H9 (cell line): ENCODE data around the gene AKT1S1. TPM values are rescaled to one million over a fixed set of nuclear protein-coding genes. Genes with fewer than 3 reads are reported as not detected.

ENCODE experiments used
- DNase-seq: peaks from one replicate; pipeline ENCODE4 v3.0.0-alpha.2; 2017
- H2AFZ ChIP-seq: one replicate; pipeline ENCODE4 v1.6.1; 2013; ENCODE audit warnings: mild to moderate bottlenecking, low read length, control low read depth, moderate library complexity
- H2AK5ac ChIP-seq: 2 replicates; pipeline ENCODE4 v1.6.1; 2013; ENCODE audit warnings: low read length, control low read depth, mixed read lengths; ENCODE audit not compliant: insufficient read length
- H2BK120ac ChIP-seq: one replicate; pipeline ENCODE4 v1.6.1; 2013; ENCODE audit warnings: low read depth, mild to moderate bottlenecking, low read length, control low read depth, inconsistent platforms; ENCODE audit not compliant: poor library complexity, severe bottlenecking
- H2BK12ac ChIP-seq: 2 replicates; pipeline ENCODE4 v1.6.1; 2013; ENCODE audit warnings: low read length, control low read depth, mixed read lengths, low read depth; ENCODE audit not compliant: insufficient read length
- H2BK15ac ChIP-seq: 2 replicates; pipeline ENCODE4 v1.6.1; 2013; ENCODE audit warnings: low read depth, low read length, control low read depth
- H2BK20ac ChIP-seq: one replicate; pipeline ENCODE4 v1.6.1; 2013; ENCODE audit warnings: low read depth, mild to moderate bottlenecking, low read length, control low read depth, inconsistent platforms; ENCODE audit not compliant: poor library complexity, severe bottlenecking
- H2BK5ac ChIP-seq: 2 replicates; pipeline ENCODE4 v1.6.1; 2013; ENCODE audit warnings: low read length, control low read depth, mixed read lengths; ENCODE audit not compliant: insufficient read length
- H3K14ac ChIP-seq: 2 replicates; pipeline ENCODE4 v1.6.1; 2013; ENCODE audit warnings: low read length, control low read depth; ENCODE audit not compliant: insufficient read depth
- H3K18ac ChIP-seq: 2 replicates; pipeline ENCODE4 v1.6.1; 2013; ENCODE audit warnings: low read depth, mild to moderate bottlenecking, mixed read lengths, low read length, control low read depth; ENCODE audit not compliant: insufficient read length
- H3K23ac ChIP-seq: 2 replicates; pipeline ENCODE4 v1.6.1; 2013; ENCODE audit warnings: low read length, control low read depth, mixed read lengths, low read depth; ENCODE audit not compliant: insufficient read length
- H3K23me2 ChIP-seq: 2 replicates; pipeline ENCODE4 v1.6.1; 2013; ENCODE audit warnings: low read depth, mild to moderate bottlenecking, mixed read lengths, low read length, control low read depth; ENCODE audit not compliant: insufficient read length, poor library complexity, severe bottlenecking
- H3K27ac ChIP-seq: 2 replicates; pipeline ENCODE4 v1.5.1; 2013; ENCODE audit warnings: low read length, control low read depth, mixed read lengths, low read depth; ENCODE audit not compliant: insufficient read length
- H3K27me3 ChIP-seq: 2 replicates; pipeline ENCODE4 v1.6.1; 2013; ENCODE audit warnings: low read length, control low read depth, inconsistent platforms; ENCODE audit not compliant: insufficient read depth
- H3K4ac ChIP-seq: 2 replicates; pipeline ENCODE4 v1.6.1; 2013; ENCODE audit warnings: low read depth, mild to moderate bottlenecking, control low read depth, inconsistent platforms, low read length, moderate library complexity
- H3K4me1 ChIP-seq: 2 replicates; pipeline ENCODE4 v1.6.1; 2013; ENCODE audit warnings: low read length, control low read depth, inconsistent platforms; ENCODE audit not compliant: insufficient read depth
- H3K4me2 ChIP-seq: 2 replicates; pipeline ENCODE4 v1.6.1; 2013; ENCODE audit warnings: low read length, control low read depth, mixed read lengths; ENCODE audit not compliant: insufficient read length, insufficient read depth
- H3K56ac ChIP-seq: 2 replicates; pipeline ENCODE4 v1.6.1; 2013; ENCODE audit warnings: low read depth, mild to moderate bottlenecking, mixed read lengths, low read length, control low read depth; ENCODE audit not compliant: insufficient read length
- H3K79me1 ChIP-seq: 2 replicates; pipeline ENCODE4 v1.6.1; 2013; ENCODE audit warnings: low read depth, mild to moderate bottlenecking, moderate library complexity, low read length, control low read depth, inconsistent platforms; ENCODE audit not compliant: insufficient read depth, poor library complexity, severe bottlenecking
- H3K79me2 ChIP-seq: 2 replicates; pipeline ENCODE4 v1.6.1; 2013; ENCODE audit warnings: low read length, control low read depth, inconsistent platforms; ENCODE audit not compliant: insufficient read depth
- H3K9ac ChIP-seq: 2 replicates; pipeline ENCODE4 v1.6.1; 2013; ENCODE audit warnings: low read length, control low read depth, mixed read lengths; ENCODE audit not compliant: insufficient read length; ENCODE audit errors: extremely low read depth
- H3K9me3 ChIP-seq: one replicate; pipeline ENCODE4 v1.6.1; 2013; ENCODE audit warnings: low read depth, low read length, inconsistent platforms; ENCODE audit not compliant: control insufficient read depth
- H3T11ph ChIP-seq: one replicate; pipeline ENCODE4 v1.6.1; 2013; ENCODE audit warnings: mild to moderate bottlenecking, low read length, control low read depth, inconsistent platforms
- H4K20me1 ChIP-seq: one replicate; pipeline ENCODE4 v1.6.1; 2013; ENCODE audit not compliant: control insufficient read depth, insufficient read length, insufficient read depth
- H4K5ac ChIP-seq: 2 replicates; pipeline ENCODE4 v1.6.1; 2013; ENCODE audit warnings: low read depth, mild to moderate bottlenecking, mixed read lengths, low read length, control low read depth; ENCODE audit not compliant: insufficient read length
- H4K8ac ChIP-seq: replicated peaks from 2 replicates; pipeline ENCODE4 v1.6.1; 2013; ENCODE audit warnings: low read length, control low read depth, mixed read lengths, low read depth; ENCODE audit not compliant: insufficient read length
- H4K91ac ChIP-seq: 2 replicates; pipeline ENCODE4 v1.6.1; 2013; ENCODE audit warnings: low read depth, mild to moderate bottlenecking, moderate library complexity, mixed read lengths, low read length, control low read depth; ENCODE audit not compliant: insufficient read length
- H3K27ac Mint-ChIP-seq, 3 experiments: 2 replicates in 2 of 3; 3 replicates in 1 of 3; pipeline ENCODE4 v1.8.0; 2020 to 2021; ENCODE audit warnings: mixed read lengths in 3 of 3, mild to moderate bottlenecking in 1 of 3, moderate library complexity in 1 of 3
- H3K27me3 Mint-ChIP-seq: 2 replicates; pipeline ENCODE4 v1.8.0; 2021; ENCODE audit warnings: low read depth, mild to moderate bottlenecking, moderate library complexity, mixed read lengths
- H3K36me3 Mint-ChIP-seq, 3 experiments: 2 replicates in 2 of 3; 3 replicates in 1 of 3; pipeline ENCODE4 v1.8.0; 2020 to 2021; ENCODE audit warnings: low read depth in 3 of 3, mixed read lengths in 3 of 3; ENCODE audit not compliant: insufficient read depth in 1 of 3
- H3K4me1 Mint-ChIP-seq, 2 experiments: 2 replicates each; pipeline ENCODE4 v1.8.0; 2020; ENCODE audit warnings: mixed read lengths in 2 of 2
- H3K4me3 Mint-ChIP-seq, 2 experiments: 2 replicates in 1 of 2; 3 replicates in 1 of 2; pipeline ENCODE4 v1.8.0; 2020 to 2021; ENCODE audit warnings: mild to moderate bottlenecking in 2 of 2, mixed read lengths in 2 of 2, moderate library complexity in 1 of 2
- H3K9me3 Mint-ChIP-seq, 2 experiments: 2 replicates in 1 of 2; 3 replicates in 1 of 2; pipeline ENCODE4 v1.8.0; 2020; ENCODE audit warnings: mild to moderate bottlenecking in 2 of 2, mixed read lengths in 2 of 2, moderate library complexity in 1 of 2
- CTCF ChIP-seq: fragments of 200-600 bp; sonication (generic); conservative IDR thresholded peaks from 3 replicates; pipeline ENCODE4 v1.8.0; 2021; ENCODE audit warnings: antibody characterized with exemption, mild to moderate bottlenecking
- WGBS: extraction: QIAGEN DNeasy Blood & Tissue Kit; methylation state at CpG from one replicate; pipeline ENCODE4 v1.1.7; 2013; ENCODE audit warnings: missing lambda C conversion rate, low lambda C conversion rate, mixed read lengths; ENCODE audit not compliant: insufficient read length; ENCODE audit errors: extremely low coverage; 5-methylcytosine and 5-hydroxymethylcytosine counted together
- total RNA-seq: library from RNA; stranded (reverse); gene quantifications from 2 replicates; pipeline ENCODE4 v1.2.1, GENCODE V29; 2021

Gene AKT1S1
- total RNA-seq, 1 experiment from 2014 or later = 43.5 TPM

- H3K4me1 Mint-ChIP-seq = peaks cover 17 to 20% of the 10 kb centered on the region in 2 experiments
- Histone ChIP-seq H3K27ac (no peak overlapping the region), H4K91ac (no peak overlapping the region), H3T11ph (no peak overlapping the region), H3K79me1 (peaks cover 6% of the 10 kb centered on the region), H2BK120ac (no peak overlapping the region), H3K4me2 (no peak overlapping the region), H3K18ac (no peak overlapping the region), H3K79me2 (peaks cover 6% of the 10 kb centered on the region; the same call in 1 of the 2 replicates), H2BK12ac (no peak overlapping the region), H3K9me3 (no peaks in the 10 kb centered on the region), H2BK15ac (no peak overlapping the region), H3K23me2 (peaks cover 10% of the 10 kb centered on the region), H2AK5ac (no peak overlapping the region), H3K56ac (no peak overlapping the region), H3K9ac (no peak overlapping the region), H4K20me1 (peaks cover 3% of the 10 kb centered on the region), H3K23ac (no peak overlapping the region), H4K8ac (no peak overlapping the region), H3K4ac (no peak overlapping the region), H2AFZ (no peak overlapping the region), H3K27me3 (no peaks in the 10 kb centered on the region), H4K5ac (no peak overlapping the region), H2BK20ac (no peak overlapping the region), H3K4me1 (no peaks in the 10 kb centered on the region; the same call in 1 of the 2 replicates), H2BK5ac (no peak overlapping the region), H3K14ac (no peak overlapping the region)
- no peak overlapping the region; a peak in 1 of 7 replicates for H3K27ac Mint-ChIP-seq
- H3K4me3 Mint-ChIP-seq = no peak overlapping the region; a peak in 1 of 5 replicates
- no peak for TF ChIP-seq CTCF
- H3K27me3 Mint-ChIP-seq = no peaks in the 10 kb centered on the region; the same call in 1 of the 2 replicates
- no peak for DNase-seq
- peaks cover 0 to 4% of the 10 kb centered on the region in 2 experiments; a peak in 2 of 5 replicates for H3K9me3 Mint-ChIP-seq
- WGBS = no CpG with 5 or more reads among the region's 10 CpGs
- H3K36me3 Mint-ChIP-seq = peaks cover 24 to 29% (median 25%) of the 10 kb centered on the region in 3 experiments
Observed at GRCh38 chr19:49847731-49848696, 29.1 kb downstream of the AKT1S1 start.
